Vagina (tissue), 2 donors: ENCODE data around the gene UBE4A.
A peak's percentile ranks its signal among the peaks of the same experiment; 100 is the strongest.

Experiments
- CTCF ChIP-seq, 3 experiments: fragments of 450-650 bp in 2 of 3; fragments of 200-600 bp in 1 of 3; sonication (generic) in 1 of 3; IDR thresholded peaks; one replicate each; pipeline ENCODE4 v1.5.1; 2017 to 2019; ENCODE audit warnings: antibody characterized with exemption in 3 of 3, mild to moderate bottlenecking in 2 of 3, moderate library complexity in 2 of 3
- POLR2AphosphoS5 ChIP-seq, 2 donors: sonication (generic); formaldehyde crosslinking; IDR thresholded peaks; one replicate each; pipeline ENCODE4 v1.9.0; 2017; ENCODE audit warnings: antibody characterized with exemption in 2 of 2, mild to moderate bottlenecking in 2 of 2, low read depth in 1 of 2; ENCODE audit not compliant: insufficient read depth in 1 of 2

GRCh38 chr11:118353084-118353710 is 6.2 kb upstream of the UBE4A start:
- TF ChIP-seq CTCF (IDR thresholded peaks at IDR 0.05) (peak in 2 of 3 experiments; percentile 15 to 42), POLR2AphosphoS5 (IDR thresholded peaks at IDR 0.05; ENCODE audit: insufficient read depth in 1 of 2, low read depth in 1 of 2) (no peak)
